Endodermal cell (in vitro differentiated cells): ENCODE measurements around the gene SEMA4B. TPM values are rescaled to one million over a fixed set of nuclear protein-coding genes. Genes with fewer than 3 reads are reported as not detected.

Source experiments
- DNase-seq: peaks from one replicate; pipeline ENCODE4 v3.0.0-alpha.2; 2017
- H3K27ac ChIP-seq: 2 replicates; pipeline ENCODE4 v1.5.1; 2013; ENCODE audit warnings: mild to moderate bottlenecking, low read depth, low read length, moderate library complexity
- H3K27me3 ChIP-seq: 2 replicates; pipeline ENCODE4 v1.6.1; 2013; ENCODE audit warnings: mild to moderate bottlenecking, low read length, moderate library complexity; ENCODE audit not compliant: insufficient read depth, control insufficient read depth, poor library complexity, severe bottlenecking
- H3K36me3 ChIP-seq: 2 replicates; pipeline ENCODE4 v1.7.0; 2013; ENCODE audit warnings: mild to moderate bottlenecking, low read length, moderate library complexity; ENCODE audit not compliant: control insufficient read depth, insufficient read depth
- H3K4me1 ChIP-seq: one replicate; pipeline ENCODE4 v1.7.0; 2013; ENCODE audit warnings: low read length; ENCODE audit not compliant: control insufficient read depth, insufficient read depth
- H3K4me3 ChIP-seq: 2 replicates; pipeline ENCODE4 v1.5.1; 2013; ENCODE audit warnings: mild to moderate bottlenecking, low read length, moderate library complexity
- H3K9ac ChIP-seq: 2 replicates; pipeline ENCODE4 v1.6.1; 2013; ENCODE audit warnings: mild to moderate bottlenecking, low read length, moderate library complexity; ENCODE audit not compliant: poor library complexity, severe bottlenecking; ENCODE audit errors: extremely low read depth
- H3K9me3 ChIP-seq: 2 replicates; pipeline ENCODE4 v1.6.1; 2013; ENCODE audit warnings: mild to moderate bottlenecking, low read length, moderate library complexity; ENCODE audit not compliant: control insufficient read depth
- H3K27ac Mint-ChIP-seq: 2 replicates; pipeline ENCODE4 v1.8.0; 2020; ENCODE audit warnings: mixed read lengths
- H3K27me3 Mint-ChIP-seq: 2 replicates; pipeline ENCODE4 v1.8.0; 2021; ENCODE audit warnings: mild to moderate bottlenecking, mixed read lengths; ENCODE audit not compliant: insufficient read depth
- H3K36me3 Mint-ChIP-seq: 2 replicates; pipeline ENCODE4 v1.8.0; 2020; ENCODE audit warnings: low read depth, mixed read lengths
- H3K4me1 Mint-ChIP-seq: 2 replicates; pipeline ENCODE4 v1.8.0; 2020; ENCODE audit warnings: mixed read lengths
- H3K4me3 Mint-ChIP-seq: 2 replicates; pipeline ENCODE4 v1.8.0; 2020; ENCODE audit warnings: mild to moderate bottlenecking, moderate library complexity, mixed read lengths
- H3K9me3 Mint-ChIP-seq: 2 replicates; pipeline ENCODE4 v1.8.0; 2020; ENCODE audit warnings: mild to moderate bottlenecking, mixed read lengths
- CTCF ChIP-seq: fragments of 200-600 bp; sonication (generic); conservative IDR thresholded peaks from 2 replicates; pipeline ENCODE4 v1.5.0; 2021; ENCODE audit warnings: antibody characterized with exemption, mild to moderate bottlenecking
- WGBS, 2 experiments: methylation state at CpG; one replicate each; pipeline versions ENCODE4 v1.1.5 to v1.1.7; 2013; ENCODE audit warnings: missing lambda C conversion rate in 2 of 2, mixed read lengths in 1 of 2; ENCODE audit not compliant: insufficient coverage in 1 of 2, insufficient read length in 1 of 2; 5-methylcytosine and 5-hydroxymethylcytosine counted together
- total RNA-seq, 2 donors: library from RNA; stranded (reverse); fragmentation: NEBNext Ultra II Directional in 1 of 2; extraction: Animal tissue kit (Norgen Biotek cat#: 25700) in 1 of 2; gene quantifications; 2 replicates in 1 of 2; 3 replicates in 1 of 2; pipeline ENCODE4 v1.2.1, GENCODE V29; 2021

The SEMA4B gene
- total RNA-seq, 2 donors from 2014 or later, result 25.1 to 33.1 TPM

DNA sequence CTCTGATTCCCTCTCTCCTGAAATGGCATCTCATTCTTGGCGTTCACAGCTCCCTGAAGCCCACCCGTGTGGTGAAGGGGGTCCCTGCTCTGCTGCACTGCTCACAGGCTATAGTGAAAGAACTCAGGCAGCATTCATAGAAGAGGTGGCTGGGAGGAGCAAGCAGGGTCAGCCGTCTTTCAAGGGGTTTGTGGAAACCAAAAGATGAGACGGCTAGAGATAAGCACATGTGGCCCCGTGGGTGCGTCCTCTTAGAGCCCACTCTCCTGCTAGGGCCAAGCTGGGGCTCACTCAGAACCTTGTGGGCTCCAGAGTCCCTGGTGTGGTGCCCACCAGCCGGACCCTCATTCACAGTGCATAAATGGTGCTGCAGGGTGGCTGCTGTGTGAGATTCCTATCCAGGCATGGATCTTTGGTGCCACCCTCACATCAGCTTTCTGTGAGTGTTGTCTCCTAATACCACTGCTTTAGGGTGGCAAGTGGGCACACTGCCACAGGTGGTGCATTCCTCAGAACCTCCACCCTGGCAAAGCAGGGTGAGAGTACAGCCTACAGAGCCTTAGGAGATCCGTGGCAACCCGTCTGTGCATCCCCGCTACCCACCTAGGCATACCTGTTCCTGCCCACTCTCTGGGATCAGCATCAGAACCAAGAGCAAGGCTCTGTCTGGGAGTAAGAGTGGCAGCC lies 11.2 kb upstream of the SEMA4B start:
- H3K4me3 ChIP-seq, result no peak overlapping the region
- Mint-ChIP-seq H3K4me3 (no peak overlapping the region), H3K4me1 (peaks cover 4% of the 10 kb centered on the region), H3K27me3 (no peaks in the 10 kb centered on the region), H3K36me3 (no peaks in the 10 kb centered on the region), H3K27ac (no peak overlapping the region), H3K9me3 (no peaks in the 10 kb centered on the region)
- DNase-seq, result no peak
- WGBS, 2 experiments, result 78 to 85% methylated on average over 7 to 10 of the region's 10 CpGs
- no peak overlapping the region for H3K9ac ChIP-seq
- TF ChIP-seq CTCF, result no peak
- H3K27ac ChIP-seq, result no peak overlapping the region
- H3K9me3 ChIP-seq, result no peaks in the 10 kb centered on the region
- H3K36me3 ChIP-seq, result no peaks in the 10 kb centered on the region
- H3K4me1 ChIP-seq, result no peaks in the 10 kb centered on the region
- H3K27me3 ChIP-seq, result no peaks in the 10 kb centered on the region

GRCh38 chr15:90190606-90191343 lies 10.4 kb upstream of the SEMA4B start:
- H3K36me3 Mint-ChIP-seq, result peaks cover 2% of the 10 kb centered on the region
- no peaks in the 10 kb centered on the region for H3K4me1 ChIP-seq
- H3K27me3 Mint-ChIP-seq, result no peaks in the 10 kb centered on the region
- no peak overlapping the region for H3K27ac Mint-ChIP-seq
- H3K4me3 Mint-ChIP-seq, result no peak overlapping the region
- no peak overlapping the region for H3K4me3 ChIP-seq
- H3K4me1 Mint-ChIP-seq, result no peaks in the 10 kb centered on the region
- no peaks in the 10 kb centered on the region for H3K9me3 Mint-ChIP-seq
- H3K27me3 ChIP-seq, result no peaks in the 10 kb centered on the region
- no peak overlapping the region for H3K9ac ChIP-seq
- no peaks in the 10 kb centered on the region for H3K36me3 ChIP-seq
- H3K9me3 ChIP-seq, result no peaks in the 10 kb centered on the region
- no peak for TF ChIP-seq CTCF
- H3K27ac ChIP-seq, result no peak overlapping the region
- 91 to 92% methylated on average over 5 to 10 of the region's 10 CpGs for WGBS, 2 experiments
- no peak for DNase-seq

DNA sequence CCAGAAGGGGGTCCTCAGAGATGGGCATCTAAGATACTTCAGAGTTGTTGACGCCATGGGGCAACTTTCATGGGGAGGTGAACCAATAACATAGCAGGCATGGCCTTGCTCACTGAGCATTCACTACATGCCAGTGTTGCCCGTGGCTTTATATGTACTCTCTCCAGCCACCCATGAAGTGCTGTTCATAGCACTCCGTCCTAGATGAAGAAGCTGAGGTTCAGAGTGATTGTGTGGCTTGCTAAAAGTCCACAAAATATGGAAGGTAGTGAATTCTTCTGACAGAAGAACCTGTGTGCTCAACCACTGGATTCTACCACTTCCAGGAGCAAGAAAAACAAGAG lies 9.8 kb upstream of the SEMA4B start:
- Histone ChIP-seq H3K9me3 (no peaks in the 10 kb centered on the region), H3K27me3 (no peaks in the 10 kb centered on the region), H3K4me3 (no peak overlapping the region), H3K4me1 (no peaks in the 10 kb centered on the region), H3K9ac (no peak overlapping the region), H3K36me3 (no peaks in the 10 kb centered on the region), H3K27ac (no peak overlapping the region)
- H3K4me3 Mint-ChIP-seq, result no peak overlapping the region
- no peak for TF ChIP-seq CTCF
- peaks cover 2% of the 10 kb centered on the region for H3K36me3 Mint-ChIP-seq
- H3K4me1 Mint-ChIP-seq, result no peaks in the 10 kb centered on the region
- H3K27me3 Mint-ChIP-seq, result no peaks in the 10 kb centered on the region
- 78 to 100% methylated on average over 2 to 3 of the region's 3 CpGs for WGBS, 2 experiments
- no peaks in the 10 kb centered on the region for H3K9me3 Mint-ChIP-seq
- H3K27ac Mint-ChIP-seq, result no peak overlapping the region
- no peak for DNase-seq
